ENCODE data around the gene ALX1. TPM values are rescaled to one million over a fixed set of nuclear protein-coding genes. Genes with fewer than 3 reads are reported as not detected.

Gene ALX1
- total RNA-seq, 1 experiment from 2014 or later, result not detected

DNA sequence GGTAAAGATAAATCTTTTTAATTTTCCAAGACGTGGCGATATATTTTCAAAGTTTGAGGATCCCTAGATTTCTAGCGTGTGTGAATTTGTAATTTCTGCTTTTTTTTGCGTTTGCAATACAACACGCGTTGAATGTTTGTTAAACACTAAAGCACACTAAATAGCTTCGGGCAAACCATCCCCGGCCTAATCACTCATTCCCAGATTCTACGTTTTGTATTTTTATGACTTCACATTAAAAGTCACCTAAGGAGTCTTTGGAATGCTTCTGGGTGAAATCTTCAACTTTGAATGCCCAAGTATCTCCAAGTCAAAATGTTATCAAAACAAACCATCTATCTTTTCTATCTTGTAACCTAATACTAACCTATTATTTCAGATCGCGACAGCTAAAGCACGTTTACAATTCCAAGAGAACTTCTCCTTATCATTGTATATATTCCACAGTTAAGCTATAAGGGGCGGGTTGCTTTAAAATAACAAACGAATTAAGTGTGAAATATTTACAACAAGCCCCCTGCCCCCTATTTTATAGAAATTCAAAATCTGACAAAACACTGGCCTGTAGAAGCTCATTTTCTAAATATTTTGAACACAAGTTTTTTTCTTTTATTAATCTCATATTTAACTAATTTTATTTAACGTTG, 1.1 kb downstream of the ALX1 start:
- Histone ChIP-seq H3K4me2 (ENCODE audit: low read length) (no peak overlapping the region), H3K27me3 (ENCODE audit: insufficient read depth, low read length) (no peaks in the 10 kb centered on the region), H3K79me2 (ENCODE audit: insufficient read depth, low read length) (no peaks in the 10 kb centered on the region), H3K36me3 (ENCODE audit: control insufficient read depth in 1 of 2, insufficient read depth in 2 of 2, low read length in 2 of 2) (no peaks in the 10 kb centered on the region), H3K9me2 (ENCODE audit: insufficient read depth) (no peaks in the 10 kb centered on the region), H3K9ac (ENCODE audit: low read length) (no peak overlapping the region), H3K27ac (ENCODE audit: low read depth, low read length) (no peak overlapping the region), H3K4me3 (replicated peaks in 1 of 2; ENCODE audit: low read depth in 1 of 2, low read length in 2 of 2) (no peak overlapping the region), H4K20me1 (ENCODE audit: insufficient read depth) (no peaks in the 10 kb centered on the region), H2AFZ (ENCODE audit: low read depth, low read length, poor library complexity, severe bottlenecking) (no peak overlapping the region), H3K9me3 (ENCODE audit: control insufficient read depth in 1 of 2, insufficient read depth in 1 of 2, low read depth in 1 of 2, low read length in 2 of 2) (no peaks in the 10 kb centered on the region), H3K4me1 (ENCODE audit: control insufficient read depth in 1 of 2, insufficient read depth in 2 of 2, low read length in 2 of 2) (no peaks in the 10 kb centered on the region)
- ATAC-seq (no peak), DNase-seq (ENCODE audit: low read depth, low spot score) (no peak)
- no TSS peak for BruUV-seq (replicated peaks)
- TF ChIP-seq TCF7L2 (IDR thresholded peaks at IDR 0.05; ENCODE audit: borderline replicate concordance, extremely low read depth, insufficient read depth, insufficient read length) (no peak), ZNF274 (IDR thresholded peaks at IDR 0.05; ENCODE audit: low read depth, low read length) (no peak), POLR2AphosphoS5 (IDR thresholded peaks at IDR 0.05; ENCODE audit: low read depth, low read length) (no peak), RAD21 (IDR thresholded peaks at IDR 0.05; ENCODE audit: low read depth) (no peak), POLR2A (IDR thresholded peaks at IDR 0.05; ENCODE audit: borderline replicate concordance, extremely low read depth, insufficient read depth, insufficient read length) (no peak), EGR1 (IDR thresholded peaks at IDR 0.05; ENCODE audit: low read depth) (no peak), SRF (IDR thresholded peaks at IDR 0.05; ENCODE audit: low read depth) (no peak), YY1 (IDR thresholded peaks at IDR 0.05; ENCODE audit: extremely low read depth, insufficient replicate concordance, low read depth, low read length) (no peak), ZFX (IDR thresholded peaks at IDR 0.05) (no peak), CBX3 (IDR thresholded peaks at IDR 0.05; ENCODE audit: low read depth) (no peak), FOSL1 (IDR thresholded peaks at IDR 0.05; ENCODE audit: low read depth) (no peak), SP1 (IDR thresholded peaks at IDR 0.05; ENCODE audit: low read depth) (no peak), SIN3A (IDR thresholded peaks at IDR 0.05; ENCODE audit: low read depth) (no peak), EZH2 (IDR thresholded peaks at IDR 0.05) (no peak)
- TF ChIP-seq, protein P1, sequence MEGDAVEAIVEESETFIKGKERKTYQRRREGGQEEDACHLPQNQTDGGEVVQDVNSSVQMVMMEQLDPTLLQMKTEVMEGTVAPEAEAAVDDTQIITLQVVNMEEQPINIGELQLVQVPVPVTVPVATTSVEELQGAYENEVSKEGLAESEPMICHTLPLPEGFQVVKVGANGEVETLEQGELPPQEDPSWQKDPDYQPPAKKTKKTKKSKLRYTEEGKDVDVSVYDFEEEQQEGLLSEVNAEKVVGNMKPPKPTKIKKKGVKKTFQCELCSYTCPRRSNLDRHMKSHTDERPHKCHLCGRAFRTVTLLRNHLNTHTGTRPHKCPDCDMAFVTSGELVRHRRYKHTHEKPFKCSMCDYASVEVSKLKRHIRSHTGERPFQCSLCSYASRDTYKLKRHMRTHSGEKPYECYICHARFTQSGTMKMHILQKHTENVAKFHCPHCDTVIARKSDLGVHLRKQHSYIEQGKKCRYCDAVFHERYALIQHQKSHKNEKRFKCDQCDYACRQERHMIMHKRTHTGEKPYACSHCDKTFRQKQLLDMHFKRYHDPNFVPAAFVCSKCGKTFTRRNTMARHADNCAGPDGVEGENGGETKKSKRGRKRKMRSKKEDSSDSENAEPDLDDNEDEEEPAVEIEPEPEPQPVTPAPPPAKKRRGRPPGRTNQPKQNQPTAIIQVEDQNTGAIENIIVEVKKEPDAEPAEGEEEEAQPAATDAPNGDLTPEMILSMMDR (IDR thresholded peaks at IDR 0.05 in 2 of 3, conservative IDR thresholded peaks at IDR 0.05 in 1 of 3; ENCODE audit: borderline replicate concordance in 1 of 3, insufficient read depth in 1 of 3, low read depth in 2 of 3, low read length in 2 of 3), result no peak
- TF ChIP-seq, protein P2, sequence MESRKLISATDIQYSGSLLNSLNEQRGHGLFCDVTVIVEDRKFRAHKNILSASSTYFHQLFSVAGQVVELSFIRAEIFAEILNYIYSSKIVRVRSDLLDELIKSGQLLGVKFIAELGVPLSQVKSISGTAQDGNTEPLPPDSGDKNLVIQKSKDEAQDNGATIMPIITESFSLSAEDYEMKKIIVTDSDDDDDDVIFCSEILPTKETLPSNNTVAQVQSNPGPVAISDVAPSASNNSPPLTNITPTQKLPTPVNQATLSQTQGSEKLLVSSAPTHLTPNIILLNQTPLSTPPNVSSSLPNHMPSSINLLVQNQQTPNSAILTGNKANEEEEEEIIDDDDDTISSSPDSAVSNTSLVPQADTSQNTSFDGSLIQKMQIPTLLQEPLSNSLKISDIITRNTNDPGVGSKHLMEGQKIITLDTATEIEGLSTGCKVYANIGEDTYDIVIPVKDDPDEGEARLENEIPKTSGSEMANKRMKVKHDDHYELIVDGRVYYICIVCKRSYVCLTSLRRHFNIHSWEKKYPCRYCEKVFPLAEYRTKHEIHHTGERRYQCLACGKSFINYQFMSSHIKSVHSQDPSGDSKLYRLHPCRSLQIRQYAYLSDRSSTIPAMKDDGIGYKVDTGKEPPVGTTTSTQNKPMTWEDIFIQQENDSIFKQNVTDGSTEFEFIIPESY (IDR thresholded peaks at IDR 0.05; ENCODE audit: extremely low read depth, insufficient replicate concordance, low read length), result no peak
- CTCF ChIA-PET, result no interaction called here
- intact Hi-C loops (cut with micrococcal nuclease), result no loop called here
- RAD21 ChIA-PET (ENCODE audit: low non-redundant PET in 1 of 2, low total read pairs in 2 of 2, uncharacterized antibody in 2 of 2, unreplicated experiment in 2 of 2), result no interaction called here
- POLR2A ChIA-PET, result no interaction called here
